ENCODE data around the gene TGM2. TPM values are rescaled to one million over a fixed set of nuclear protein-coding genes. Genes with fewer than 3 reads are reported as not detected.

Gene TGM2
- total RNA-seq, 1 experiment from 2014 or later: 138 TPM

GRCh38 chr20:38084425-38084951, 80.6 kb downstream of the TGM2 start:
- ChIA-PET POLR2A (no interaction called here), CTCF (interaction anchor here (1.0 to 2.3 kb wide), 2 partner anchors 11 to 139 kb away, joined by 3 to 13 read pairs; no protein-coding TSS in a partner anchor)
- Mint-ChIP-seq H3K4me1 (ENCODE audit: low read depth, unreplicated experiment) (no peaks in the 10 kb centered on the region), H3K27me3 (ENCODE audit: insufficient read depth, unreplicated experiment) (no peaks in the 10 kb centered on the region), H3K4me3 (ENCODE audit: unreplicated experiment) (no peak overlapping the region), H3K27ac (ENCODE audit: unreplicated experiment) (no peak overlapping the region), H3K9me3 (ENCODE audit: unreplicated experiment) (no peaks in the 10 kb centered on the region), H3K36me3 (ENCODE audit: insufficient read depth, unreplicated experiment) (peaks cover 97% of the 10 kb centered on the region)
- TF ChIP-seq CTCF (IDR thresholded peaks at IDR 0.05; ENCODE audit: insufficient read depth in 1 of 2, low read depth in 1 of 2, low read length in 1 of 2, severe bottlenecking in 1 of 2, unreplicated experiment in 1 of 2): no peak
- no peaks in the 10 kb centered on the region for H3K4me1 ChIP-seq
- H3K4me3 ChIP-seq (ENCODE audit: low read depth, low read length): no peak overlapping the region
- intact Hi-C loops (cut with micrococcal nuclease; ENCODE audit: unreplicated experiment): no loop called here
- no peaks in the 10 kb centered on the region for H3K27me3 ChIP-seq (replicated peaks; ENCODE audit: control insufficient read depth, insufficient read depth, low read length)
- no peaks in the 10 kb centered on the region; the same call in 1 of the 2 replicates for H3K9me3 ChIP-seq
- peaks cover 4% of the 10 kb centered on the region for H3K36me3 ChIP-seq (ENCODE audit: control insufficient read depth, insufficient read depth, low read length)
- BruUV-seq (replicated peaks): no TSS peak
- DNase-seq: no peak

- POLR2A ChIA-PET: interaction anchor here (0.6 kb wide), 1 partner anchor 147 kb away, joined by 9 read pairs; no protein-coding TSS in a partner anchor
Observed at GRCh38 chr20:38083338-38084048, 81.6 kb downstream of the TGM2 start.

More at GRCh38 chr20:38083338-38084048, 81.6 kb downstream of the TGM2 start:
- CTCF ChIA-PET: interaction anchor here (1.0 to 2.3 kb wide), 6 partner anchors 10 to 140 kb away, joined by 3 to 13 read pairs (median 4); no protein-coding TSS in a partner anchor
- Histone ChIP-seq H3K9me3 (no peaks in the 10 kb centered on the region; the same call in 1 of the 2 replicates), H3K4me3 (ENCODE audit: low read depth, low read length) (no peak overlapping the region), H3K4me1 (no peaks in the 10 kb centered on the region), H3K36me3 (ENCODE audit: control insufficient read depth, insufficient read depth, low read length) (peaks cover 4% of the 10 kb centered on the region), H3K27me3 (replicated peaks; ENCODE audit: control insufficient read depth, insufficient read depth, low read length) (no peaks in the 10 kb centered on the region)
- Mint-ChIP-seq H3K9me3 (ENCODE audit: unreplicated experiment) (no peaks in the 10 kb centered on the region), H3K4me3 (ENCODE audit: unreplicated experiment) (no peak overlapping the region), H3K36me3 (ENCODE audit: insufficient read depth, unreplicated experiment) (peaks cover 97% of the 10 kb centered on the region), H3K4me1 (ENCODE audit: low read depth, unreplicated experiment) (no peaks in the 10 kb centered on the region), H3K27me3 (ENCODE audit: insufficient read depth, unreplicated experiment) (no peaks in the 10 kb centered on the region), H3K27ac (ENCODE audit: unreplicated experiment) (no peak overlapping the region)
- BruUV-seq (replicated peaks): no TSS peak
- no peak for DNase-seq
- TF ChIP-seq CTCF (IDR thresholded peaks at IDR 0.05; ENCODE audit: insufficient read depth in 1 of 2, low read depth in 1 of 2, low read length in 1 of 2, severe bottlenecking in 1 of 2, unreplicated experiment in 1 of 2): no peak
- intact Hi-C loops (cut with micrococcal nuclease; ENCODE audit: unreplicated experiment): no loop called here

Measured in Caco-2 (cell line).